GOT3 (cell line): ENCODE results near the gene ZBTB9.
"Not testable (repeated sequence)": the region's sequence is repeated elsewhere in the genome, so short reads cannot be mapped to it uniquely, and the experiment has no call there.

Experiments used
- DNase-seq: peaks from one replicate; lab custom pipeline; 2025; ENCODE audit warnings: mixed read lengths; lab: John Stamatoyannopoulos, UW

Gene ZBTB9

DNA sequence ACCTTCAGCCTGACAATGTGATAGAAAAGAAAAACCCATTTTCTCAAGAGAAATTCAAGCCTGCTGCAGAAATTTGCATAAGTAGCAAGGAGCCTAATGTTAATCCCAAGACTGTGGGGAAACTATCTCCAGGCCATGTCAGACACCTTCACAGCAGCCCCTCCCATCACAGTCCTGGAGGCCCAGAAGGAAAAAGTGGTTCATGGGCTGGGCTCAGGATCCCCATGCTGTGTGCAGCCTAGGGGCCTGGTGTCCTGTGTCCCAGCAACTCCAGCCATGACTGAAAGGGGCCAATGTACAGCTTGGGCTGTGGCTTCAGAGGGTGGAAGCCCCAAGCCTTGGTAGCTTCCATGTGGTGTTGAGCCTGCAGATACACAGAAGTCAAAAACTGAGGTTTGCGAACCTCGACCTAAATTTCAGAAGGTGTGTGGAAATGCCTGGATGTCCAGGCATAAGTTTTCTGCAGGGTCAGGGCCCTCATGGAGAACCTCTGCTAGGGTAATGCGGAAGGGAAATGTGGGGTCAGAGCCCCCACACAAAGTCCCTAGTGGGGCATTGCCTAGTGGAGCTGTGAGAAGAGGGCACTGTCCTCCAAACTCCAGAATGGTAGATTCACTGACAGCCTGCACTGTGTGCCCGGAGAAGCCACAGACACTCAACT lies 11.8 kb downstream of the ZBTB9 start:
- no peak for DNase-seq

DNA sequence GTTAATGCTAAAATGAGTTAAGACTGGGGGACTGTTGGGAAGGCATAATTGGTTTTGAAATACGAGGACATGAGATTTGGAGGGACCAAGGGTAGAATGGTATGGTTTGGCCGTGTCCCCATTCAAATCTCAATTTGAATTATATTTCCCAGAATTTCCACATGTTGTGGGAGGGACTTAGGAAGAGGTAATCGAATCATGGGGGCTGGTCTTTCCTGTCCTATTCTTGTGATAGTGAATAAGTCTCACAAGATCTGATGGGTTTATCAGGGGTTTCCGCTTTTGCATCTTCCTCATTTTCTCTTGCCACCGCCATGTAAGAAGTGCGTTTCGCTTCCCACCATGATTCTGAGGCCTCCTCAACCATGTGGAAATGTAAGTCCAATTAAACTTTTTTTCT lies 12.7 kb downstream of the ZBTB9 start:
- no peak for DNase-seq

DNA sequence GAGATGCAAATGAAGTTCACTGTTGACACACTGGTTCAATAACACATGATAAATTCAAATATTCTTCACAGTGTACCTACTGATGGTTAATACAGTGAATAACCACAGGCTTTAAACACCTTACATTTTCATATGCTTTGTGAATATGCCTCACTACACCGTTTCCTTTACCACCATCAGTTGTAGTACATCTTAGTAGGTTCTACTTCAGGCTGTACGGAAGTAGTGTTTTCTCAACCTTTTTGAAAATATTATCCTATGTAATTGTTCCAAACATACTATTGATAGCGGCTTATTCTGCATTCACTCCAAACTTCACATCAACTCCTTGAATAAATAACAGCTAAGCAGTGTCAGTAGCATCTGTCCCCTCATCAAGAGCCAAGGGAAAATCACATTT lies 15.3 kb downstream of the ZBTB9 start:
- DNase-seq, result no peak

- no peak for DNase-seq
Observed at GRCh38 chr6:33477864-33478263, 23.5 kb downstream of the ZBTB9 start.

DNA sequence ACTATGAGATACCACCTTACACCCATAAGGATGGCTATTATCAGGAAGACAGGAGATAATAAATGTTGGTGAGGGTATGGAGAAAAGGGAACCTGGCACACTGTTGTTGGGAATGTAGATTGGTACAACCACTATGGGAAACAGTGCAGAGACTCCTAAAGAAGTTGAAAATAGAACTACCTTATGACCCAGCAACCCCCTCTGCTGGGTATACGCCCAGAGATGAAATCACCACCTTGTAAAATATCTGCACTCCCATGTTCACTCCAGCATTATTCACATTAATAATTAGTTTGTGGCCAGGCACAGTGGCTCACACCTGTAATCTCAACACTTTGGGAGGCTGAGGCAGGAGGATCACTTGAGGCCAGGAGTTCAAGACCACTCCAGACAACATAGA lies 26.8 kb downstream of the ZBTB9 start:
- DNase-seq, result no peak

GRCh38 chr6:33482620-33483019 lies 28.2 kb downstream of the ZBTB9 start:
- DNase-seq, result not testable (repeated sequence)

- no peak for DNase-seq
Observed at GRCh38 chr6:33483678-33484077, 29.3 kb downstream of the ZBTB9 start.

GRCh38 chr6:33484673-33485262 lies 30.4 kb downstream of the ZBTB9 start:
- DNase-seq, result not testable (repeated sequence)

DNA sequence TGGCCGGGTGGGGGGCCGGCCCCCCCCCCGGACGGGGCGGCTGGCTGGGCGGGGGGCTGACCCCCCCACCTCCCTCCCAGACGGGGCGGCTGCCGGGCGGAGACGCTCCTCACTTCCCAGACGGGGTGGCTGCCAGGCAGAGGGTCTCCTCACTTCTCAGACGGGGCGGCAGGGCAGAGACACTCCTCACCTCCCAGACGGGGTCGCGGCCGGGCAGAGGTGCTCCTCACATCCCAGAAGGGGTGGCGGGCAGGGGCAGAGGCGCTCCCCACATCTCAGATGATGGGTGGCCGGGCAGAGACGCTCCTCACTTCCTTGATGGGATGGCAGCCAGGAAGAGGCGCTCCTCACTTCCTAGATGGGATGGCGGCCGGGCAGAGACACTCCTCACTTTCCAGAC lies 31.3 kb downstream of the ZBTB9 start:
- DNase-seq, result not testable (repeated sequence)

- no peak for DNase-seq
Observed at GRCh38 chr6:33488339-33488738, 34.0 kb downstream of the ZBTB9 start.

DNA sequence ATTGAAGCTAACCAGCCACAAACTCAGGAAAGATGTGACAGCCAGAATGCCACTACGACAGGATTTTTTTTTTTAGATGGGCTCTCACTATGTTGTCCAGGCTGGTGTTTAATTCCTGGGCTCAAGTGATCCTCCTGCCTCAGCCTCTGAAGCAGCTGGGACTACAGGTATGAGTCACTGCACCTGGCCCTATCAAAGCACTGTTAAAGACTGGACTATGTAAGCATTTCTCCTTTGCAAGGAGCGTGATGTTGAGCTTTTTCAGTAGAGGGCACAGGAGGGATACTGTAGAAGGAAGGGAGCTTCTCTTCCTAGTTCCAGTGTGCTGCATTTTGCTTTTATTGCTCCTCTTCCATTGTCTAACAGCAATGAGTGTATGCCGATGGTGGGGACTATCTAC lies 35.8 kb downstream of the ZBTB9 start:
- DNase-seq, result no peak

- no peak for DNase-seq
Observed at GRCh38 chr6:33490621-33491020, 36.2 kb downstream of the ZBTB9 start.

GRCh38 chr6:33492093-33492492 lies 37.7 kb downstream of the ZBTB9 start:
- no peak for DNase-seq

DNA sequence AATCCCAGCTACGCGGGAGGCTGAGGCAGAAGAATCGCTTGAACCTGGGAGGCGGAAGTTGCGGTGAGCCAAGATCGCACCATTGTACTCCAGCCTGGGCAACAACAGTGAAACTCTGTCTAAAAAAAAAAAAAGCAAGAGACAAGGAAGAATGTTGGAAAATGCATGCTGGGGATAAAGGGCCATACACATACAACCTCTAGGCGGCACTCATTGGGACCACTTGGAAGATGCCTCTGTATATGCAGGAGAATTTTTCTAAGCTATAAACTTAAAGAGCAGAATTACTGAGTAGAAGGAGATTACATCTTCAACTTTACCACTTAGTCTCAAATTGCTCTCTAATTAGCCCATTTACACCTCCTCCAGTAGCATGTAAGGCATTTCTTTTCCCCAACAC lies 42.8 kb downstream of the ZBTB9 start:
- no peak for DNase-seq

GRCh38 chr6:33502486-33502885 lies 48.1 kb downstream of the ZBTB9 start:
- DNase-seq, result no peak

- DNase-seq, result no peak
Observed at GRCh38 chr6:33504486-33504885, 50.1 kb downstream of the ZBTB9 start.

DNA sequence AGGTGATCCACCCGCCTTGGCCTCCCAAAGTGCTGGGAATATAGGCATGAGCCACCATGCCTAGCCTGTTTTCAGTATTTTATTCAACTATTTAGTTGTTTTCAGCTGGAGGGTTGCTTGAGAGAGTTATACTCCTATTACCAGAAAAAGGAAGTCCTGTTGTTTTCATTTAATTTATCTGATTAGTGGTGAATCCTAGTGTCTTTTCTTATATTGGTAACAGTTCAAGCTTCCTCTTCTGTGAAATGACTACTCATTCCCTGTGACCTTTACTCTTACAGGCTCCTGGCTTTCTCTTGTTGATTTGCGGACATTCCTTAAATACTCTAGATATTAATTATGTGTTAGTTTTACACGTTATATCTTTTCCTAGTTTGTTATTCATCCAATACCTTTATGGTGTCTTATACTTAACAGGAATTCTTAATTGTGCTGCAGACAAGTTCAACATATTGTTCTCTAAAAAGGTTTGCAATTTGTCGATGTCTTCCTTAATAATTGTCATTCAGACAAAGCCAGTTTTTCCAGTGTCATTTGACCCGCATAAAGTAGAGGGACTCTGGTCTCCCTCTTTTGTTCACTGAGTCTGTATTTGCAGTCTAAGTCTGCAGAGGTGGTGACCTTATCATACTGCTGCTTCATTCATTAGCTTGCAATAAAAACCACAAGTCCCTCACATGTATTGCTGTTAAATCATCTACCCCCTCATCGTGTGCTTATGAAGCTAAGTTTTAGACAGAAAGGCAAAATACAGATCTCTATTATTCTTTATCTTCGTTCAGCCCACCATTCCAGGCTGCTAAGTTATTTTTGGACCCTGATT lies 51.4 kb downstream of the ZBTB9 start:
- DNase-seq, result no peak
